Right atrium auricular region (tissue), 2 donors: Measurements from ENCODE around the gene GPX1. TPM values are rescaled to one million over a fixed set of nuclear protein-coding genes. Genes with fewer than 3 reads are reported as not detected.

Experiments
- DNase-seq: peaks from one replicate; pipeline ENCODE4 v3.0.0-alpha.2; 2019; ENCODE audit warnings: low spot score
- H3K27ac ChIP-seq, 2 donors: fragments of 200-600 bp; sonication (generic); 1 replicate in 1 of 2; 2 replicates in 1 of 2; pipeline ENCODE4 v1.5.1; 2016 to 2019
- H3K27me3 ChIP-seq, 2 donors: fragments of 200-600 bp; sonication (generic); one replicate each; pipeline versions ENCODE4 v1.5.1 to v1.6.0; 2017 to 2019
- H3K36me3 ChIP-seq: fragments of 200-600 bp; sonication (generic); one replicate; pipeline ENCODE4 v1.5.1; 2016
- H3K4me1 ChIP-seq, 2 donors: fragments of 200-600 bp; sonication (generic); one replicate each; pipeline versions ENCODE4 v1.5.1 to v1.6.0; 2017 to 2019
- H3K4me3 ChIP-seq, 2 donors: fragments of 200-600 bp; sonication (generic); 1 replicate in 1 of 2; 2 replicates in 1 of 2; pipeline ENCODE4 v1.5.1; 2017 to 2019; ENCODE audit warnings: mild to moderate bottlenecking in 1 of 2, moderate library complexity in 1 of 2
- H3K9me3 ChIP-seq, 2 donors: fragments of 200-600 bp; sonication (generic); one replicate each; pipeline ENCODE4 v1.5.1; 2019
- total RNA-seq, 2 donors: library from RNA; depleted of rRNA; stranded (reverse); fragments of >200 nt; gene quantifications; one replicate each; pipeline ENCODE4 v1.1.0, GENCODE V29; 2016
- TF ChIP-seq, protein P1 (sequence below), 2 donors: fragments of 200-600 bp; sonication (generic); IDR thresholded peaks; one replicate each; pipeline ENCODE4 v1.5.1; 2019; ENCODE audit warnings: antibody characterized with exemption in 2 of 2

Gene GPX1
- total RNA-seq, 2 donors from 2014 or later: 121 to 276 TPM

- Histone ChIP-seq H3K4me3 (no peak overlapping the region), H3K4me1 (no peaks in the 10 kb centered on the region), H3K27ac (no peak overlapping the region), H3K27me3 (no peaks in the 10 kb centered on the region), H3K36me3 (peaks cover 57% of the 10 kb centered on the region), H3K9me3 (no peaks in the 10 kb centered on the region)
- TF ChIP-seq, protein P1, sequence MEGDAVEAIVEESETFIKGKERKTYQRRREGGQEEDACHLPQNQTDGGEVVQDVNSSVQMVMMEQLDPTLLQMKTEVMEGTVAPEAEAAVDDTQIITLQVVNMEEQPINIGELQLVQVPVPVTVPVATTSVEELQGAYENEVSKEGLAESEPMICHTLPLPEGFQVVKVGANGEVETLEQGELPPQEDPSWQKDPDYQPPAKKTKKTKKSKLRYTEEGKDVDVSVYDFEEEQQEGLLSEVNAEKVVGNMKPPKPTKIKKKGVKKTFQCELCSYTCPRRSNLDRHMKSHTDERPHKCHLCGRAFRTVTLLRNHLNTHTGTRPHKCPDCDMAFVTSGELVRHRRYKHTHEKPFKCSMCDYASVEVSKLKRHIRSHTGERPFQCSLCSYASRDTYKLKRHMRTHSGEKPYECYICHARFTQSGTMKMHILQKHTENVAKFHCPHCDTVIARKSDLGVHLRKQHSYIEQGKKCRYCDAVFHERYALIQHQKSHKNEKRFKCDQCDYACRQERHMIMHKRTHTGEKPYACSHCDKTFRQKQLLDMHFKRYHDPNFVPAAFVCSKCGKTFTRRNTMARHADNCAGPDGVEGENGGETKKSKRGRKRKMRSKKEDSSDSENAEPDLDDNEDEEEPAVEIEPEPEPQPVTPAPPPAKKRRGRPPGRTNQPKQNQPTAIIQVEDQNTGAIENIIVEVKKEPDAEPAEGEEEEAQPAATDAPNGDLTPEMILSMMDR (IDR thresholded peaks at IDR 0.05): no peak
- DNase-seq: no peak
These were observed 44.1 kb downstream of the GPX1 start for GRCh38 chr3:49313896-49314688.

GRCh38 chr3:49311283-49311682 lies 46.9 kb downstream of the GPX1 start:
- H3K27ac ChIP-seq: no peak overlapping the region
- no peaks in the 10 kb centered on the region for H3K27me3 ChIP-seq

GRCh38 chr3:49310677-49311076 lies 47.5 kb downstream of the GPX1 start:
- peaks cover 59% of the 10 kb centered on the region for H3K36me3 ChIP-seq
- no peak for DNase-seq

More at GRCh38 chr3:49311283-49311682, 46.9 kb downstream of the GPX1 start:
- TF ChIP-seq, protein P1 (IDR thresholded peaks at IDR 0.05): no peak
- DNase-seq: no peak
- Histone ChIP-seq H3K36me3 (peaks cover 56% of the 10 kb centered on the region), H3K9me3 (no peaks in the 10 kb centered on the region), H3K4me3 (no peak overlapping the region), H3K4me1 (no peaks in the 10 kb centered on the region)

More at GRCh38 chr3:49310677-49311076, 47.5 kb downstream of the GPX1 start:
- Histone ChIP-seq H3K27me3 (no peaks in the 10 kb centered on the region), H3K27ac (no peak overlapping the region), H3K4me3 (no peak overlapping the region), H3K9me3 (no peaks in the 10 kb centered on the region), H3K4me1 (no peaks in the 10 kb centered on the region)
- TF ChIP-seq, protein P1 (IDR thresholded peaks at IDR 0.05): no peak

Other genes with a start within 250 kb of the GPX1 start
- gene USP19, start 237.5 kb downstream of the GPX1 start, total RNA-seq: 10 to 100 TPM; 49.3 to 58.7 TPM
- 1,000 to 10,000 TPM; 1,056 to 1,180 TPM for gene LAMB2, start 225.3 kb downstream of the GPX1 start, total RNA-seq
- 10 to 100 TPM; 16.7 to 25.2 TPM for gene CCDC71, start 192.0 kb downstream of the GPX1 start, total RNA-seq
- 10 to 100 TPM; 51.2 to 80.9 TPM for gene KLHDC8B, start 186.8 kb downstream of the GPX1 start, total RNA-seq
- 1 to 10 TPM; 1.0 to 1.5 TPM for gene C3orf62, start 81.1 kb downstream of the GPX1 start, total RNA-seq
- 10 to 100 TPM in 1 of 2 donors, 1 to 10 TPM in 1; 9.8 to 13.5 TPM for gene USP4, start 18.3 kb downstream of the GPX1 start, total RNA-seq
- gene RHOA, start 53.6 kb upstream of the GPX1 start, total RNA-seq: 100 to 1,000 TPM; 292 to 304 TPM
- 10 to 100 TPM; 13.9 to 23.1 TPM for gene TCTA, start 54.1 kb upstream of the GPX1 start, total RNA-seq
- gene AMT, start 64.1 kb upstream of the GPX1 start, total RNA-seq: 10 to 100 TPM in 1 of 2 donors, 1 to 10 TPM in 1; 6.6 to 17.6 TPM
- 1 to 10 TPM; 4.8 to 7.4 TPM for gene NICN1, start 71.0 kb upstream of the GPX1 start, total RNA-seq
- 100 to 1,000 TPM; 115 to 174 TPM for gene DAG1, start 111.9 kb upstream of the GPX1 start, total RNA-seq
- gene BSN, start 196.1 kb upstream of the GPX1 start, total RNA-seq: under 1 TPM; 0.41 to 0.63 TPM